GM12878 (cell line): ENCODE results near the gene TESK2.

ENCODE experiments used
- CREM ChIP-seq: IDR thresholded peaks from 2 replicates; pipeline ENCODE4 v1.6.1; 2014; ENCODE audit warnings: antibody characterized with exemption, low read depth
- POLR2AphosphoS5 ChIP-seq: IDR thresholded peaks from 2 replicates; pipeline ENCODE4 v1.6.1; 2011; ENCODE audit warnings: mild to moderate bottlenecking, low read length, inconsistent platforms
- PRDM15 ChIP-seq: fragments of 450-650 bp; formaldehyde crosslinking; IDR thresholded peaks from 2 replicates; pipeline ENCODE4 v1.4.0; 2020; ENCODE audit warnings: mild to moderate bottlenecking, moderate library complexity
- RAD21 ChIP-seq: IDR thresholded peaks from 2 replicates; pipeline ENCODE4 v1.6.1; 2011; ENCODE audit warnings: mild to moderate bottlenecking, low read depth, low read length, moderate library complexity; ENCODE audit not compliant: insufficient read depth
- SIN3A ChIP-seq: IDR thresholded peaks from 2 replicates; pipeline ENCODE4 v1.6.1; 2012; ENCODE audit warnings: low read depth, low read length, improper control_type of control experiment
- SUZ12 ChIP-seq: fragments of 200-600 bp; sonication (generic); IDR thresholded peaks from one replicate; pipeline ENCODE4 v1.6.1; 2018; ENCODE audit warnings: antibody characterized with exemption, mild to moderate bottlenecking; ENCODE audit not compliant: unreplicated experiment
- TCF12 ChIP-seq: IDR thresholded peaks from 2 replicates; pipeline ENCODE4 v1.6.1; 2011; ENCODE audit warnings: low read depth, mild to moderate bottlenecking, low read length
- YBX1 ChIP-seq: fragments of 450-650 bp; IDR thresholded peaks from 2 replicates; pipeline ENCODE4 v1.6.1; 2016; ENCODE audit warnings: antibody characterized with exemption
- ZBTB40 ChIP-seq: fragments of 450-650 bp; IDR thresholded peaks from 2 replicates; pipeline ENCODE4 v1.6.1; 2016; ENCODE audit warnings: mild to moderate bottlenecking, moderate library complexity, borderline replicate concordance
- TF ChIP-seq, protein P1 (sequence below), 3 experiments: IDR thresholded peaks in 2 of 3; conservative IDR thresholded peaks in 1 of 3; 2 replicates each; pipeline ENCODE4 v1.5.1; 2011; ENCODE audit warnings: low read depth in 3 of 3, low read length in 3 of 3, mild to moderate bottlenecking in 3 of 3, control low read depth in 2 of 3, moderate library complexity in 2 of 3, inconsistent platforms in 1 of 3, mixed read lengths in 1 of 3; ENCODE audit not compliant: control insufficient read depth in 2 of 3, insufficient read depth in 1 of 3; ENCODE audit errors: extremely low read depth in 1 of 3

GRCh38 chr1:45470306-45470798 lies 20.6 kb downstream of the TESK2 start:
- TF ChIP-seq PRDM15 (CRISPR knock-in tag) (no peak), RAD21 (no peak), POLR2AphosphoS5 (no peak), TCF12 (no peak), SIN3A (no peak), YBX1 (no peak), ZBTB40 (no peak), CREM (no peak), SUZ12 (no peak)
- TF ChIP-seq, protein P1, sequence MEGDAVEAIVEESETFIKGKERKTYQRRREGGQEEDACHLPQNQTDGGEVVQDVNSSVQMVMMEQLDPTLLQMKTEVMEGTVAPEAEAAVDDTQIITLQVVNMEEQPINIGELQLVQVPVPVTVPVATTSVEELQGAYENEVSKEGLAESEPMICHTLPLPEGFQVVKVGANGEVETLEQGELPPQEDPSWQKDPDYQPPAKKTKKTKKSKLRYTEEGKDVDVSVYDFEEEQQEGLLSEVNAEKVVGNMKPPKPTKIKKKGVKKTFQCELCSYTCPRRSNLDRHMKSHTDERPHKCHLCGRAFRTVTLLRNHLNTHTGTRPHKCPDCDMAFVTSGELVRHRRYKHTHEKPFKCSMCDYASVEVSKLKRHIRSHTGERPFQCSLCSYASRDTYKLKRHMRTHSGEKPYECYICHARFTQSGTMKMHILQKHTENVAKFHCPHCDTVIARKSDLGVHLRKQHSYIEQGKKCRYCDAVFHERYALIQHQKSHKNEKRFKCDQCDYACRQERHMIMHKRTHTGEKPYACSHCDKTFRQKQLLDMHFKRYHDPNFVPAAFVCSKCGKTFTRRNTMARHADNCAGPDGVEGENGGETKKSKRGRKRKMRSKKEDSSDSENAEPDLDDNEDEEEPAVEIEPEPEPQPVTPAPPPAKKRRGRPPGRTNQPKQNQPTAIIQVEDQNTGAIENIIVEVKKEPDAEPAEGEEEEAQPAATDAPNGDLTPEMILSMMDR (IDR thresholded peaks at IDR 0.05 in 2 of 3, conservative IDR thresholded peaks at IDR 0.05 in 1 of 3; ENCODE audit: control insufficient read depth in 2 of 3, extremely low read depth in 1 of 3, insufficient read depth in 1 of 3, low read depth in 3 of 3, low read length in 3 of 3), result no peak
